OCI-LY7 (cell line): Measurements from ENCODE around the gene PRR30. TPM values are rescaled to one million over a fixed set of nuclear protein-coding genes. Genes with fewer than 3 reads are reported as not detected.
A peak's percentile ranks its signal among the peaks of the same experiment; 100 is the strongest.

Source experiments
- BruUV-seq: library from RNA; stranded (reverse); fragments of 400-500 nt; replicated peaks from 2 replicates; lab custom pipeline; 2021; lab: Mats Ljungman, UMichigan
- CTCF ChIA-PET: fragments of 300-600 bp; sonication (Branson Sonifier 250); formaldehyde crosslinking; loops from one replicate; lab custom pipeline; 2022; ENCODE audit warnings: antibody characterized with exemption; ENCODE audit not compliant: unreplicated experiment; lab: Charles Lee
- POLR2A ChIA-PET: fragments of 300-600 bp; sonication (Branson Sonifier 250); formaldehyde crosslinking; loops from one replicate; lab custom pipeline; 2022; ENCODE audit warnings: antibody characterized with exemption; lab: Charles Lee
- DNase-seq: peaks from one replicate; pipeline ENCODE4 v3.0.0-alpha.2; 2015; ENCODE audit warnings: low spot score
- H2AFZ ChIP-seq: fragments of 200-600 bp; sonication (generic), shearing (Covaris generic); 2 replicates; pipeline ENCODE4 v1.6.1; 2014; ENCODE audit warnings: mild to moderate bottlenecking, antibody characterized with exemption, low read length, moderate library complexity
- H3K27ac ChIP-seq: fragments of 200-600 bp; sonication (generic); 2 replicates; pipeline ENCODE4 v1.5.1; 2014; ENCODE audit warnings: mixed run types, low read depth, mild to moderate bottlenecking, moderate library complexity, low read length, inconsistent platforms; ENCODE audit not compliant: poor library complexity, severe bottlenecking
- H3K36me3 ChIP-seq: fragments of 200-600 bp; sonication (generic); 2 replicates; pipeline ENCODE4 v1.6.1; 2014; ENCODE audit warnings: mild to moderate bottlenecking, antibody characterized with exemption, low read length, moderate library complexity, mixed read lengths; ENCODE audit not compliant: insufficient read depth
- H3K4me1 ChIP-seq: fragments of 200-600 bp; sonication (generic); 2 replicates; pipeline ENCODE4 v1.5.1; 2014; ENCODE audit warnings: mild to moderate bottlenecking, low read length; ENCODE audit not compliant: insufficient read depth, poor library complexity, severe bottlenecking
- H3K4me2 ChIP-seq: fragments of 200-600 bp; sonication (generic); 2 replicates; pipeline ENCODE4 v1.6.1; 2014; ENCODE audit warnings: mild to moderate bottlenecking, low read length
- H3K4me3 ChIP-seq: fragments of 200-600 bp; sonication (generic); 2 replicates; pipeline ENCODE4 v1.5.1; 2014; ENCODE audit warnings: mild to moderate bottlenecking, low read depth, low read length; ENCODE audit not compliant: poor library complexity, severe bottlenecking
- H3K79me2 ChIP-seq: fragments of 200-600 bp; sonication (generic); 2 replicates; pipeline ENCODE4 v1.6.1; 2016; ENCODE audit warnings: low read depth, mild to moderate bottlenecking, low read length, moderate library complexity, mixed read lengths; ENCODE audit not compliant: insufficient read depth
- H3K9me2 ChIP-seq: fragments of 200-600 bp; sonication (generic); 2 replicates; pipeline ENCODE4 v1.6.1; 2016; ENCODE audit warnings: mild to moderate bottlenecking, low read length, mixed read lengths; ENCODE audit not compliant: insufficient read depth
- H3K9me3 ChIP-seq: fragments of 200-600 bp; sonication (generic); 2 replicates; pipeline ENCODE4 v1.6.1; 2014; ENCODE audit warnings: mild to moderate bottlenecking, mixed run types, low read length, mixed read lengths
- H4K20me1 ChIP-seq: fragments of 200-600 bp; sonication (generic); 2 replicates; pipeline ENCODE4 v1.6.1; 2014; ENCODE audit warnings: mild to moderate bottlenecking, antibody characterized with exemption, low read length, moderate library complexity, mixed read lengths; ENCODE audit not compliant: insufficient read depth
- EZH2phosphoT487 ChIP-seq: fragments of 200-600 bp; sonication (generic); IDR thresholded peaks from 2 replicates; pipeline ENCODE4 v1.6.1; 2018; ENCODE audit warnings: low read depth, borderline replicate concordance, mild to moderate bottlenecking, mixed run types, antibody characterized with exemption, low read length, moderate library complexity, mixed read lengths
- intact Hi-C: fragments of 100-400 bp; cut with micrococcal nuclease; formaldehyde crosslinking; loops from one replicate; pipeline ENCODE4 v1.10.0; 2022; ENCODE audit not compliant: unreplicated experiment
- total RNA-seq, 2 experiments: library from RNA; depleted of rRNA in 1 of 2; stranded (reverse); fragments of >200 nt in 1 of 2; shearing (Covaris generic) in 1 of 2; gene quantifications; 2 replicates each; pipeline ENCODE4 v1.2.3, GENCODE V29; 2014 to 2022
- TF ChIP-seq, protein P1 (sequence below): fragments of 200-600 bp; sonication (generic); conservative IDR thresholded peaks from 2 replicates; pipeline ENCODE4 v1.5.1; 2014; ENCODE audit warnings: mild to moderate bottlenecking, antibody characterized with exemption, low read length, moderate library complexity, mixed read lengths

PRR30 gene
- total RNA-seq, 2 experiments from 2014 or later = not detected

DNA sequence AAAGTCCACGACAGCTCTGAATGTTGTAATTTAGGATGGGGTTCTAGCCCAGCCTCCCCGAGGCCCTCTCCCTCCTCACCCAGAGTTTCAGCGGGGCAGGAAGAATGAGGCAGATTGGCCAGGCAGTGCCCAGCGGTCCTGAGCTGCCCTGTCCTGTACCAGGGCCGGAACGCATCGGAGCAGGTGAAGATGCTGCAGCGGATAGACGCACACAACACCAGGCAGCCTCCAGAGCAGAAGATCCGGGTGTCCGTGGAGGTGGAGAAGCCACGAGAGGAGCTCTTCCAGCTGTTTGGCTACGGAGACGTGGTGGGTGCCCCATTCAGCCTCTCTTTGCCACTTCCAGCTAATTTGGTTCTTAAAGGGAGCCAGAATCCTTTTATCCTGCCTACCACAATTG is 41.9 kb downstream of the PRR30 start:
- Histone ChIP-seq H3K9me2 (no peaks in the 10 kb centered on the region), H3K4me3 (no peak overlapping the region), H3K27ac (no peak overlapping the region), H3K79me2 (no peaks in the 10 kb centered on the region), H3K9me3 (no peaks in the 10 kb centered on the region), H3K4me2 (no peak overlapping the region), H2AFZ (no peak overlapping the region), H3K4me1 (peaks cover 14% of the 10 kb centered on the region), H3K36me3 (no peaks in the 10 kb centered on the region), H4K20me1 (no peaks in the 10 kb centered on the region)
- CTCF ChIA-PET = interaction anchor here (1.4 kb wide), 1 partner anchor 205 kb away, joined by 3 read pairs; no protein-coding TSS in a partner anchor
- POLR2A ChIA-PET = interaction anchor here (0.9 to 2.0 kb wide), 2 partner anchors 9 to 10 kb away, joined by 4 to 8 read pairs; partner anchors contain the start of gene KHK
- TF ChIP-seq, protein P1, sequence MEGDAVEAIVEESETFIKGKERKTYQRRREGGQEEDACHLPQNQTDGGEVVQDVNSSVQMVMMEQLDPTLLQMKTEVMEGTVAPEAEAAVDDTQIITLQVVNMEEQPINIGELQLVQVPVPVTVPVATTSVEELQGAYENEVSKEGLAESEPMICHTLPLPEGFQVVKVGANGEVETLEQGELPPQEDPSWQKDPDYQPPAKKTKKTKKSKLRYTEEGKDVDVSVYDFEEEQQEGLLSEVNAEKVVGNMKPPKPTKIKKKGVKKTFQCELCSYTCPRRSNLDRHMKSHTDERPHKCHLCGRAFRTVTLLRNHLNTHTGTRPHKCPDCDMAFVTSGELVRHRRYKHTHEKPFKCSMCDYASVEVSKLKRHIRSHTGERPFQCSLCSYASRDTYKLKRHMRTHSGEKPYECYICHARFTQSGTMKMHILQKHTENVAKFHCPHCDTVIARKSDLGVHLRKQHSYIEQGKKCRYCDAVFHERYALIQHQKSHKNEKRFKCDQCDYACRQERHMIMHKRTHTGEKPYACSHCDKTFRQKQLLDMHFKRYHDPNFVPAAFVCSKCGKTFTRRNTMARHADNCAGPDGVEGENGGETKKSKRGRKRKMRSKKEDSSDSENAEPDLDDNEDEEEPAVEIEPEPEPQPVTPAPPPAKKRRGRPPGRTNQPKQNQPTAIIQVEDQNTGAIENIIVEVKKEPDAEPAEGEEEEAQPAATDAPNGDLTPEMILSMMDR = no peak
- TF ChIP-seq EZH2phosphoT487 = no peak
- no TSS peak for BruUV-seq
- DNase-seq = no peak
- intact Hi-C loops = no loop called here

DNA sequence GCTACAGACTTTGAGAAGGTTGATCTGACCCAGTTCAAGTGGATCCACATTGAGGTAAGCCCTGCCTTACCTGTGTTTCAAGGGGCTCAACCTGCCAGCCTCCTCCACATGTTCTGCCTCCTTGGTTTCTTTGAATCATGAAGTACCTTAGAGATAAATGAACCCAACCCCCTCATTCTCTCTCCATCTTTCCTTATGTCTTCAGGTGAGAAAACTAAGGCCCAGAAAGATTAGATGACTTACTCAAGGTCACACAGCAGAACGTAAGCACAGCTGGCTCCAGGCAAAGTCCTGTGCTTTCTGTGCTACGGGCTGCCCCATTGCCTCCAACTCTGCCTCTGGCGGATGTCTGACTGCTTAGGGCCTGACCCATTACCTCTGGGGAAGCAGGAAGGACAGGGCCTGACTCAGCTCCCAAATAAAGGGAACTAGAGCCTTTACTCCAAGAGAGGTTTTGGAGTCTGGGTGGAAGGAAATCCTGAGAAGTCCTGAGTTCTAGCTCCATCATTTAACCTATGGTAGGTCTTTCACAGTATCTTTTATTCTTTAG is 42.4 kb downstream of the PRR30 start:
- no peak overlapping the region for H3K27ac ChIP-seq
- TF ChIP-seq, protein P1 = no peak
- TF ChIP-seq EZH2phosphoT487 = no peak
- H3K4me1 ChIP-seq = peaks cover 14% of the 10 kb centered on the region
- H3K9me3 ChIP-seq = no peaks in the 10 kb centered on the region
- no peaks in the 10 kb centered on the region for H3K9me2 ChIP-seq
- peak overlapping the region; percentile 78 for H3K4me2 ChIP-seq
- POLR2A ChIA-PET = interaction anchor here (0.6 to 2.0 kb wide), 4 partner anchors 9 to 35 kb away, joined by 3 to 8 read pairs (median 4); partner anchors contain the start of gene KHK
- no peaks in the 10 kb centered on the region for H3K79me2 ChIP-seq
- no peaks in the 10 kb centered on the region for H3K36me3 ChIP-seq
- CTCF ChIA-PET = interaction anchor here (1.3 to 1.4 kb wide), 2 partner anchors 37 to 206 kb away, joined by 3 to 5 read pairs; no protein-coding TSS in a partner anchor
- BruUV-seq = no TSS peak
- no peaks in the 10 kb centered on the region for H4K20me1 ChIP-seq
- intact Hi-C loops = no loop called here
- peak overlapping the region; percentile 93; the same call in 1 of the 2 replicates for H2AFZ ChIP-seq
- no peak for DNase-seq
- peak overlapping the region; percentile 54 for H3K4me3 ChIP-seq
